ENCODE measurements around the gene HPF1. TPM values are rescaled to one million over a fixed set of nuclear protein-coding genes. Genes with fewer than 3 reads are reported as not detected.

HPF1 gene
- total RNA-seq, 1 donor from 2014 or later, result 18.9 TPM

DNA sequence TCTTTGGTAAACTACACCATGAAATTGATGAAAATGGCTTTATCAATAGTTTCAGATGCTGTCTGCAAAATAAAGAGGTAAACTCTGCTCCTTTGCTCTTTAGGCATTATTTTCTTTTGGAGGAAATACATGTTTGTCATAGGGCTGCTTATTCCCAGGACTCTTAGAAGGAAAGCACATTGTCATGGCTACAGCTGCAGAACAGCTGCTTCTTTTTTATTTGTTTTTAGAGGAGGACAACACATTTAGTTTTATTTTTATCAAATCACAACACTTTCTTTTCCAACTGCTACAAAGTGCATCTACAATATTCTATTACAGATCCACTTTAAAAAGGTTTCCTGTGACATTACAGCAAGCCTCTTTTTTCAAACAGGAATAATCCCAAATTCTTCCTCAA, 12.7 kb upstream of the HPF1 start:
- Histone ChIP-seq H3K9me3 (replicated peaks) (no peaks in the 10 kb centered on the region), H3K4me3 (no peak overlapping the region), H3K27me3 (ENCODE audit: low read depth) (peaks cover 17% of the 10 kb centered on the region), H3K4me1 (peaks cover 9% of the 10 kb centered on the region), H3K36me3 (no peaks in the 10 kb centered on the region), H3K27ac (replicated peaks) (peak overlapping the region; percentile 50)
- TF ChIP-seq, protein P1, sequence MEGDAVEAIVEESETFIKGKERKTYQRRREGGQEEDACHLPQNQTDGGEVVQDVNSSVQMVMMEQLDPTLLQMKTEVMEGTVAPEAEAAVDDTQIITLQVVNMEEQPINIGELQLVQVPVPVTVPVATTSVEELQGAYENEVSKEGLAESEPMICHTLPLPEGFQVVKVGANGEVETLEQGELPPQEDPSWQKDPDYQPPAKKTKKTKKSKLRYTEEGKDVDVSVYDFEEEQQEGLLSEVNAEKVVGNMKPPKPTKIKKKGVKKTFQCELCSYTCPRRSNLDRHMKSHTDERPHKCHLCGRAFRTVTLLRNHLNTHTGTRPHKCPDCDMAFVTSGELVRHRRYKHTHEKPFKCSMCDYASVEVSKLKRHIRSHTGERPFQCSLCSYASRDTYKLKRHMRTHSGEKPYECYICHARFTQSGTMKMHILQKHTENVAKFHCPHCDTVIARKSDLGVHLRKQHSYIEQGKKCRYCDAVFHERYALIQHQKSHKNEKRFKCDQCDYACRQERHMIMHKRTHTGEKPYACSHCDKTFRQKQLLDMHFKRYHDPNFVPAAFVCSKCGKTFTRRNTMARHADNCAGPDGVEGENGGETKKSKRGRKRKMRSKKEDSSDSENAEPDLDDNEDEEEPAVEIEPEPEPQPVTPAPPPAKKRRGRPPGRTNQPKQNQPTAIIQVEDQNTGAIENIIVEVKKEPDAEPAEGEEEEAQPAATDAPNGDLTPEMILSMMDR (IDR thresholded peaks at IDR 0.05; ENCODE audit: borderline replicate concordance), result no peak
- intact Hi-C loops (cut with micrococcal nuclease), result no loop called here
- no peak for DNase-seq

GRCh38 chr4:169768385-169768784, 10.6 kb upstream of the HPF1 start:
- Histone ChIP-seq H3K27ac (replicated peaks) (no peak overlapping the region), H3K9me3 (replicated peaks) (no peaks in the 10 kb centered on the region), H3K4me1 (no peaks in the 10 kb centered on the region), H3K36me3 (no peaks in the 10 kb centered on the region), H3K27me3 (ENCODE audit: low read depth) (no peaks in the 10 kb centered on the region), H3K4me3 (no peak overlapping the region)
- TF ChIP-seq, protein P1 (IDR thresholded peaks at IDR 0.05; ENCODE audit: borderline replicate concordance), result no peak
- no peak for DNase-seq
- intact Hi-C loops (cut with micrococcal nuclease), result no loop called here

DNA sequence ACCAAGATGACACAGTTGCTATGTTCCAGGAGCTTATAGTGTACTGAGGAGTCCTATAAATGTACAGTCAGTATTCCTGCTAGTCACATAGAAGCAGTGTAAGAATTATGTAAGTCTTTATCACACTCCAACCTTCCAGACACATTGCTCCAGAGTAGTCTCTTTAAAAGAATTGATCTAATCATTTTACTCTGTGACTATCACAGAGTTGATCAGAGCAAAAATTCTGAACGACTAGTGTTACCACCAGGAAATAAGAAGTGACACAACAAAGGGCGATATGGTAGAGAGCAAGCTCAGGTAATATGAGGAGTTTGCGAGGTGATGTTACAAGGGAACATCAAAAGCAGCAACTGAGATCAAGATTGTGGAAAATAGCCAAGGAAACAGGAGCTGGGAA, 9.0 kb upstream of the HPF1 start:
- Histone ChIP-seq H3K9me3 (replicated peaks) (no peaks in the 10 kb centered on the region), H3K27me3 (ENCODE audit: low read depth) (no peaks in the 10 kb centered on the region), H3K27ac (replicated peaks) (no peak overlapping the region), H3K4me3 (no peak overlapping the region), H3K36me3 (no peaks in the 10 kb centered on the region), H3K4me1 (no peaks in the 10 kb centered on the region)
- intact Hi-C loops (cut with micrococcal nuclease), result no loop called here
- TF ChIP-seq, protein P1 (IDR thresholded peaks at IDR 0.05; ENCODE audit: borderline replicate concordance), result no peak
- DNase-seq, result no peak

DNA sequence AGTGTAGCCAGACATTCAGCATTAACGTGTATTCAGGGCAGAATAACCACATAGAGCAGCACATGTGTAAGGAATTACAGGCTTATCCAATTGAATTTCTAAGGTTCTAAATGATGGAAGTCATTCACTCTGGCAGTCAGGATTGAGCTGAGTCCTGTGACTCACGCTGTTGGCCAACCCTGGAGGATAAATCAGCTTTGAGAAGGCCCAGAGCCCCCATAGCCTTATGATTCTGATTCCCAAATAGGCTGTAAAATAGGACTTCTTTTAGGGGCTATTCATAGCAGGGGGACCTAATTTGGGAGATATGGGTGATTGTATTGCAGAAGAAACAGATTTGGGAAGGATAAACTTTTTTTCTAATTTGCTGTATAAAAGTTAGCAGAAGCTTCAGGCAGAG, 8.1 kb upstream of the HPF1 start:
- Histone ChIP-seq H3K27me3 (ENCODE audit: low read depth) (no peaks in the 10 kb centered on the region), H3K4me3 (no peak overlapping the region), H3K9me3 (replicated peaks) (no peaks in the 10 kb centered on the region), H3K27ac (replicated peaks) (no peak overlapping the region), H3K4me1 (no peaks in the 10 kb centered on the region), H3K36me3 (no peaks in the 10 kb centered on the region)
- no peak for DNase-seq
- intact Hi-C loops (cut with micrococcal nuclease), result no loop called here
- TF ChIP-seq, protein P1 (IDR thresholded peaks at IDR 0.05; ENCODE audit: borderline replicate concordance), result no peak

GRCh38 chr4:169761846-169762245, 4.1 kb upstream of the HPF1 start:
- no peaks in the 10 kb centered on the region for H3K9me3 ChIP-seq (replicated peaks)
- no peak for DNase-seq
- TF ChIP-seq, protein P1 (IDR thresholded peaks at IDR 0.05; ENCODE audit: borderline replicate concordance), result no peak
- no peak overlapping the region for H3K27ac ChIP-seq (replicated peaks)
- peaks cover 14% of the 10 kb centered on the region for H3K4me1 ChIP-seq
- intact Hi-C loops (cut with micrococcal nuclease), result no loop called here
- H3K27me3 ChIP-seq (ENCODE audit: low read depth), result no peaks in the 10 kb centered on the region
- H3K4me3 ChIP-seq, result no peak overlapping the region
- H3K36me3 ChIP-seq, result no peaks in the 10 kb centered on the region
